ENCODE measurements around the gene ROR1. TPM values are rescaled to one million over a fixed set of nuclear protein-coding genes. Genes with fewer than 3 reads are reported as not detected.

Gene ROR1
- total and polyA plus RNA-seq, 2 donors (not counting 1 experiment from before 2014, with no cell fraction given), result 14.5 to 16.5 TPM

DNA sequence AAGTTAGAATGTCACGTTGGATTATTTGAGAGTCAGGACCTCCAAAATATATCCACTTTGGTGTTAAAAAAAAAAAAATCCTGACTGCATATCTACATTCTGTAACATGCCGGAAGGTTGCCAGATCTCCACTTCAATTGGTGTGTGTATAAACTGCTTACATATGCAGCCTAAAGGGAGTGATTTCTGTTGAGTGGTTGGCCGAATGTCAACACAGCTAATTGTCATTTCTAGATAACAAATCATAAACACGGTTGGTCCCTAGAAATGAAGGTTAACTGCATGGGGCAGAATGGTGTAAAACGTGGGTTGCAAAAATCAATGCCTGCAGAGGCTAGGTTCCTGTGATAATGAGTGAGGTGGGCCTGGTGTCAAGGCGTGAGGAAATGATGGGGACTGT lies 15.0 kb upstream of the ROR1 start:
- no peak overlapping the region for H3K27ac ChIP-seq (ENCODE audit: insufficient read depth, low read length)
- H3K36me3 ChIP-seq (ENCODE audit: control insufficient read depth, insufficient read depth, low read length), result no peaks in the 10 kb centered on the region
- H3K4me3 ChIP-seq (replicated peaks in 1 of 4; ENCODE audit: control extremely low read depth in 1 of 4, insufficient read depth in 1 of 4, low read depth in 3 of 4, low read length in 4 of 4), result no peak overlapping the region
- no peak for DNase-seq (ENCODE audit: low read depth in 2 of 2)
- H3K9ac ChIP-seq (ENCODE audit: insufficient read depth, low read length), result no peak overlapping the region
- no peak overlapping the region for H3K4me2 ChIP-seq (ENCODE audit: extremely low read depth, insufficient read depth, low read length)
- H3K4me1 ChIP-seq (ENCODE audit: control insufficient read depth, extremely low read depth, insufficient read depth, low read length), result no peaks in the 10 kb centered on the region
- H2AFZ ChIP-seq (ENCODE audit: low read length), result no peak overlapping the region
- no peaks in the 10 kb centered on the region for H3K79me2 ChIP-seq (ENCODE audit: control insufficient read depth, insufficient read depth, low read length)
- H4K20me1 ChIP-seq (ENCODE audit: control insufficient read depth, extremely low read depth, insufficient read depth, low read length), result no peaks in the 10 kb centered on the region
- TF ChIP-seq, protein P1, sequence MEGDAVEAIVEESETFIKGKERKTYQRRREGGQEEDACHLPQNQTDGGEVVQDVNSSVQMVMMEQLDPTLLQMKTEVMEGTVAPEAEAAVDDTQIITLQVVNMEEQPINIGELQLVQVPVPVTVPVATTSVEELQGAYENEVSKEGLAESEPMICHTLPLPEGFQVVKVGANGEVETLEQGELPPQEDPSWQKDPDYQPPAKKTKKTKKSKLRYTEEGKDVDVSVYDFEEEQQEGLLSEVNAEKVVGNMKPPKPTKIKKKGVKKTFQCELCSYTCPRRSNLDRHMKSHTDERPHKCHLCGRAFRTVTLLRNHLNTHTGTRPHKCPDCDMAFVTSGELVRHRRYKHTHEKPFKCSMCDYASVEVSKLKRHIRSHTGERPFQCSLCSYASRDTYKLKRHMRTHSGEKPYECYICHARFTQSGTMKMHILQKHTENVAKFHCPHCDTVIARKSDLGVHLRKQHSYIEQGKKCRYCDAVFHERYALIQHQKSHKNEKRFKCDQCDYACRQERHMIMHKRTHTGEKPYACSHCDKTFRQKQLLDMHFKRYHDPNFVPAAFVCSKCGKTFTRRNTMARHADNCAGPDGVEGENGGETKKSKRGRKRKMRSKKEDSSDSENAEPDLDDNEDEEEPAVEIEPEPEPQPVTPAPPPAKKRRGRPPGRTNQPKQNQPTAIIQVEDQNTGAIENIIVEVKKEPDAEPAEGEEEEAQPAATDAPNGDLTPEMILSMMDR (conservative IDR thresholded peaks at IDR 0.05 in 1 of 2, IDR thresholded peaks at IDR 0.05 in 1 of 2; ENCODE audit: low read depth in 1 of 2, low read length in 2 of 2), result no peak
- no peak for TF ChIP-seq EZH2 (IDR thresholded peaks at IDR 0.05; ENCODE audit: low read length, missing control alignments)
- H3K9me3 ChIP-seq (ENCODE audit: control insufficient read depth, insufficient read depth, low read depth, low read length), result no peaks in the 10 kb centered on the region
- H3K27me3 ChIP-seq (ENCODE audit: control insufficient read depth, insufficient read depth, low read length), result no peaks in the 10 kb centered on the region

- H3K4me2 ChIP-seq (ENCODE audit: extremely low read depth, insufficient read depth, low read length), result no peak overlapping the region
- H3K79me2 ChIP-seq (ENCODE audit: control insufficient read depth, insufficient read depth, low read length), result no peaks in the 10 kb centered on the region
- DNase-seq (ENCODE audit: low read depth in 2 of 2), result no peak
- no peak overlapping the region for H2AFZ ChIP-seq (ENCODE audit: low read length)
- H3K9me3 ChIP-seq (ENCODE audit: control insufficient read depth, insufficient read depth, low read depth, low read length), result no peaks in the 10 kb centered on the region
- no peaks in the 10 kb centered on the region for H3K36me3 ChIP-seq (ENCODE audit: control insufficient read depth, insufficient read depth, low read length)
- no peak overlapping the region for H3K4me3 ChIP-seq (replicated peaks in 1 of 4; ENCODE audit: control extremely low read depth in 1 of 4, insufficient read depth in 1 of 4, low read depth in 3 of 4, low read length in 4 of 4)
- no peaks in the 10 kb centered on the region for H3K27me3 ChIP-seq (ENCODE audit: control insufficient read depth, insufficient read depth, low read length)
- no peaks in the 10 kb centered on the region for H4K20me1 ChIP-seq (ENCODE audit: control insufficient read depth, extremely low read depth, insufficient read depth, low read length)
- TF ChIP-seq, protein P1 (conservative IDR thresholded peaks at IDR 0.05 in 1 of 2, IDR thresholded peaks at IDR 0.05 in 1 of 2; ENCODE audit: low read depth in 1 of 2, low read length in 2 of 2), result no peak
- TF ChIP-seq EZH2 (IDR thresholded peaks at IDR 0.05; ENCODE audit: low read length, missing control alignments), result no peak
- H3K27ac ChIP-seq (ENCODE audit: insufficient read depth, low read length), result no peak overlapping the region
- H3K9ac ChIP-seq (ENCODE audit: insufficient read depth, low read length), result no peak overlapping the region
- H3K4me1 ChIP-seq (ENCODE audit: control insufficient read depth, extremely low read depth, insufficient read depth, low read length), result no peaks in the 10 kb centered on the region
Measured at GRCh38 chr1:63759778-63760177, 14.0 kb upstream of the ROR1 start.

- Histone ChIP-seq H3K27me3 (ENCODE audit: control insufficient read depth, insufficient read depth, low read length) (no peaks in the 10 kb centered on the region), H3K79me2 (ENCODE audit: control insufficient read depth, insufficient read depth, low read length) (no peaks in the 10 kb centered on the region), H2AFZ (ENCODE audit: low read length) (no peak overlapping the region), H3K4me1 (ENCODE audit: control insufficient read depth, extremely low read depth, insufficient read depth, low read length) (peaks cover 2% of the 10 kb centered on the region), H4K20me1 (ENCODE audit: control insufficient read depth, extremely low read depth, insufficient read depth, low read length) (no peaks in the 10 kb centered on the region), H3K27ac (ENCODE audit: insufficient read depth, low read length) (no peak overlapping the region), H3K4me3 (replicated peaks in 1 of 4; ENCODE audit: control extremely low read depth in 1 of 4, insufficient read depth in 1 of 4, low read depth in 3 of 4, low read length in 4 of 4) (no peak overlapping the region), H3K36me3 (ENCODE audit: control insufficient read depth, insufficient read depth, low read length) (no peaks in the 10 kb centered on the region), H3K9me3 (ENCODE audit: control insufficient read depth, insufficient read depth, low read depth, low read length) (no peaks in the 10 kb centered on the region), H3K4me2 (ENCODE audit: extremely low read depth, insufficient read depth, low read length) (no peak overlapping the region), H3K9ac (ENCODE audit: insufficient read depth, low read length) (no peak overlapping the region)
- no peak for DNase-seq (ENCODE audit: low read depth in 2 of 2)
- no peak for TF ChIP-seq EZH2 (IDR thresholded peaks at IDR 0.05; ENCODE audit: low read length, missing control alignments)
- TF ChIP-seq, protein P1 (conservative IDR thresholded peaks at IDR 0.05 in 1 of 2, IDR thresholded peaks at IDR 0.05 in 1 of 2; ENCODE audit: low read depth in 1 of 2, low read length in 2 of 2), result no peak
Measured at GRCh38 chr1:63770381-63770780, 3.4 kb upstream of the ROR1 start.
